Activated CD4-positive, alpha-beta T cell treated with anti-CD3 and anti-CD28 coated beads for 36 hours (primary cell): Measurements from ENCODE around the gene TRIP11. TPM values are rescaled to one million over a fixed set of nuclear protein-coding genes. Genes with fewer than 3 reads are reported as not detected.
"Not testable (repeated sequence)": the region's sequence is repeated elsewhere in the genome, so short reads cannot be mapped to it uniquely, and the experiment has no call there.

Experiments used
- ATAC-seq: fragments of 200-7000 bp; cut with Tn5 transposase; one replicate; pipeline ENCODE4 v1.10.0; 2021; ENCODE audit warnings: mild to moderate bottlenecking, moderate library complexity
- CTCF ChIA-PET: fragments of 350-600 bp; sonication (Branson Sonifier 250); formaldehyde crosslinking; loops from one replicate; lab custom pipeline; 2021; ENCODE audit warnings: antibody characterized with exemption; lab: Charles Lee
- POLR2A ChIA-PET: fragments of 350-600 bp; sonication (Branson Sonifier 250); formaldehyde crosslinking; loops from one replicate; lab custom pipeline; 2021; ENCODE audit warnings: antibody characterized with exemption, inconsistent platforms; lab: Charles Lee
- DNase-seq: peaks from one replicate; pipeline ENCODE4 v3.0.0-alpha.2; 2020
- H3K27ac Mint-ChIP-seq: one replicate; pipeline ENCODE4 v1.8.0; 2021; ENCODE audit warnings: mixed read lengths
- H3K27me3 Mint-ChIP-seq: one replicate; pipeline ENCODE4 v1.8.0; 2021; ENCODE audit warnings: mixed read lengths
- H3K36me3 Mint-ChIP-seq: one replicate; pipeline ENCODE4 v1.8.0; 2021; ENCODE audit warnings: low read depth, mixed read lengths
- H3K4me1 Mint-ChIP-seq: one replicate; pipeline ENCODE4 v1.8.0; 2021; ENCODE audit warnings: mixed read lengths
- H3K4me3 Mint-ChIP-seq: one replicate; pipeline ENCODE4 v1.8.0; 2021; ENCODE audit warnings: mild to moderate bottlenecking, moderate library complexity, mixed read lengths
- H3K9me3 Mint-ChIP-seq: one replicate; pipeline ENCODE4 v1.8.0; 2021; ENCODE audit warnings: low read depth, mixed read lengths
- intact Hi-C, 2 experiments: fragments of 100-400 bp; cut with DNase I in 1 of 2; cut with micrococcal nuclease in 1 of 2; formaldehyde crosslinking; loops; one replicate each; pipeline versions ENCODE4 v1.14.2 to v1.15.1; 2022 to 2024; cut with DNase I, micrococcal nuclease
- total RNA-seq, 2 experiments: library from RNA; stranded (reverse); gene quantifications; one replicate each; pipeline ENCODE4 v1.2.3, GENCODE V29; 2021

The TRIP11 gene
- 10 to 100 TPM; 35.7 to 41.0 TPM for total RNA-seq

DNA sequence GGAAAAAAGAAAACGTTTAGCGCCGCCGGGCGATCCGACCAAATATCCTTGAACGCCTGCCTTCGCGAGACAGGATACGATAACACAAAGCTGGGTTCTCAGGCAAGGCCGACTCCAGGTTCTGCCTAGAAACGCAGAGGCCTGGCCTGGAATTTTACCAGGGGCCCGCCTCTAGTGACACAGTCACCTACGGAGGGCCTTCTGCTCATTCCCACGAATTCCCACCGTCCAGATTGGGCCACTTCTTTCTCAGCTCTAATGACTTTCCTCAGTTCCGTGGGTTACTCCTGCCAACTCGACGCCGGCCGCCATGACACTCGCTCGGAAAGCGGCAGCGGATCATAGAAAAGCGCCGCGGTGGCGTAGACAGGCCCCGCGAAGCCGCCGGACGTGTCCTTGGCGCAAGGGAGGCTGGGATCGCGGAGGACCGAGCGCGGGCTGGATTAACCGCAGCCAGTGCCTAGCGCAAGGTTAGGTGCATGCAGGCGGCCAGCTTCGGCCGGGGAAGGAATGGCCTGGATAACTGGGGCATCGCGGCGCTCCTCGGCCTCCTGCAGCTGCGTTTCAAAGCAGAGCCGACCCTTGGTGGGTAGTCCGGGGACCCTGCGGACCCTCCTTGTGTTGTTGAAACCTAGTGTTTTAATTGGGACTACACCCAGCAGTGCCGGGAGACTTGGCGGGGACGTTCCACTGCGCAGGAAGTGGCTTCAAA lies at the start of gene TRIP11:
Gene TRIP11 (minus strand): TSS at position 341 of the 712 bp plus-strand sequence. CDS start 374 bp downstream, outside the sequence.
- intact Hi-C loops: loop anchor here (1.0 to 5.0 kb wide), 7 partner anchors 66 to 752 kb away; partner anchors contain the start of genes ATXN3 (in 2 of the 2), PPP4R3A (in 2 of the 2), CPSF2 (in 1 of the 2) and GOLGA5 (in 1 of the 2)
- ATAC-seq (peak; percentile 95), DNase-seq (peak; percentile 98)
- peak within 1 kb of the TSS; percentile 92 for H3K4me3 Mint-ChIP-seq
- no peaks in the 10 kb centered on the region for H3K27me3 Mint-ChIP-seq
- peaks cover 14% of the 10 kb centered on the region for H3K36me3 Mint-ChIP-seq
- H3K4me1 Mint-ChIP-seq: peaks cover 42% of the 10 kb centered on the region
- ChIA-PET POLR2A (interaction anchor here (0.6 to 1.9 kb wide), 5 partner anchors 35 to 1014 kb away, joined by 3 to 9 read pairs (median 3); partner anchors contain the start of genes ATXN3, CPSF2 and NDUFB1), CTCF (interaction anchor here (0.6 to 1.2 kb wide), 8 partner anchors 9 to 1099 kb away, joined by 3 to 5 read pairs (median 4); partner anchors contain the start of genes ATXN3, CPSF2 and NDUFB1)
- H3K27ac Mint-ChIP-seq: peak within 1 kb of the TSS; percentile 98
- H3K9me3 Mint-ChIP-seq: no peaks in the 10 kb centered on the region

DNA sequence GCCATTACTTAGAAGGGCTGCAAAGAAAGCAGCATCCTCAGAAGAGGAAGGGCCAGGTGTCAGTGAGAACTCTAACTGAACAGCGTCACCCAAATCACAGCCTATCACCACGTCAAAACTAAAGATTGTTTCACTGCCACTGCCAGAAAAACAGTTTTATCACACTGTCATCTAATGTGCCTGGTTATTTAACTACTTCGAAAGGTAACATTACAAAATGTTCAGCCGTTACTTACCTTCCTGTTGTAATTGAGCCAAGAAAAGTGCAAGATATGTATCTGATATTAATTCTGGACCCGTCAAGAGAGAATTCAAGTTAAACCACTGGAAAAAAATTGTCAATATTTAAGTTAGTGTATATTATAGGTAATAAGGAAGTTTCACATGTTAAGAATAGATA lies 48.6 kb upstream of the TRIP11 start:
- intact Hi-C loops: no loop called here
- POLR2A ChIA-PET: interaction anchor here (0.6 kb wide), 2 partner anchors 45 to 71 kb away, joined by 3 to 4 read pairs; no protein-coding TSS in a partner anchor
- ATAC-seq (no peak), DNase-seq (no peak)
- Mint-ChIP-seq H3K27me3 (no peaks in the 10 kb centered on the region), H3K36me3 (peaks cover 29% of the 10 kb centered on the region), H3K27ac (no peak overlapping the region), H3K9me3 (no peaks in the 10 kb centered on the region), H3K4me3 (no peak overlapping the region), H3K4me1 (no peaks in the 10 kb centered on the region)
- CTCF ChIA-PET: interaction anchor here (0.6 kb wide), 1 partner anchor 89 kb away, joined by 3 read pairs; no protein-coding TSS in a partner anchor

- DNase-seq (no peak), ATAC-seq (no peak)
- POLR2A ChIA-PET: no interaction called here
- no peaks in the 10 kb centered on the region for H3K9me3 Mint-ChIP-seq
- no peaks in the 10 kb centered on the region for H3K27me3 Mint-ChIP-seq
- no peak overlapping the region for H3K4me3 Mint-ChIP-seq
- H3K36me3 Mint-ChIP-seq: peaks cover 11% of the 10 kb centered on the region
- intact Hi-C loops: no loop called here
- CTCF ChIA-PET: interaction anchor here (1.6 kb wide), 1 partner anchor 12 kb away, joined by 4 read pairs; no protein-coding TSS in a partner anchor
- H3K4me1 Mint-ChIP-seq: no peaks in the 10 kb centered on the region
- H3K27ac Mint-ChIP-seq: peak overlapping the region; percentile 24
Measured at GRCh38 chr14:92074555-92074954, 34.7 kb upstream of the TRIP11 start.

- CTCF ChIA-PET: interaction anchor here (1.5 kb wide), 1 partner anchor 44 kb away, joined by 3 read pairs; no protein-coding TSS in a partner anchor
- no peaks in the 10 kb centered on the region for H3K36me3 Mint-ChIP-seq
- POLR2A ChIA-PET: no interaction called here
Measured at GRCh38 chr14:92058006-92058917, 18.4 kb upstream of the TRIP11 start.

GRCh38 chr14:92049781-92050180 lies 9.9 kb upstream of the TRIP11 start:
- POLR2A ChIA-PET: no interaction called here

More at GRCh38 chr14:92058006-92058917, 18.4 kb upstream of the TRIP11 start:
- DNase-seq (no peak), ATAC-seq (no peak)
- Mint-ChIP-seq H3K4me1 (no peaks in the 10 kb centered on the region), H3K27me3 (no peaks in the 10 kb centered on the region), H3K9me3 (no peaks in the 10 kb centered on the region), H3K4me3 (no peak overlapping the region), H3K27ac (no peak overlapping the region)
- intact Hi-C loops: no loop called here

DNA sequence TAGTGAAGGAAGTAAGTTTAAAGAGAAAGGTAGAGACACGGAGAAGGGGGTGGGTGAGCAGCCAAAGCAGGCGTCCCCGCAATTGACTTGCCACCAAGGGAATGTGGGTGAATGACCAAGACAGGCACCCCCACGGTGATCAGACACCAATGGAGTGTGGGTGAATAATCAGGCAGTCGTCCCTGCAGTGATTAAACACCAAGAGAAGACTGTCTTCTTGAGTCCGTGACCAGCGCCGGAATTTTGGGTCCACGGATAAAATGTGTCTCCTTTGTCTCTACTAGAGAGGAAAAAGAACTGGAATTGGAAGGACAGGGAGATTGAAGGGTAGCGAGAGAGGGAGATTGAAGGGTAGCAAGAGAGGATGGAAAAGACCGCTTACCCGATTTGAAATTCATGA lies 9.4 kb upstream of the TRIP11 start:
- H3K27ac Mint-ChIP-seq, ATAC-seq, H3K4me1 Mint-ChIP-seq, CTCF ChIA-PET, H3K27me3 Mint-ChIP-seq, intact Hi-C loops, DNase-seq, H3K4me3 Mint-ChIP-seq, H3K9me3 Mint-ChIP-seq, POLR2A ChIA-PET: not testable (repeated sequence)
- H3K36me3 Mint-ChIP-seq: peaks cover 19% of the 10 kb centered on the region

More at GRCh38 chr14:92049781-92050180, 9.9 kb upstream of the TRIP11 start:
- Mint-ChIP-seq H3K36me3 (peaks cover 19% of the 10 kb centered on the region), H3K9me3 (peaks cover 4% of the 10 kb centered on the region), H3K27me3 (no peaks in the 10 kb centered on the region), H3K27ac (no peak overlapping the region), H3K4me3 (no peak overlapping the region), H3K4me1 (no peaks in the 10 kb centered on the region)
- CTCF ChIA-PET: interaction anchor here (0.6 kb wide), 1 partner anchor 34 kb away, joined by 4 read pairs; no protein-coding TSS in a partner anchor
- DNase-seq (no peak), ATAC-seq (no peak)
- intact Hi-C loops: no loop called here

GRCh38 chr14:92045904-92046303 lies 6.0 kb upstream of the TRIP11 start:
- H3K27ac Mint-ChIP-seq, H3K4me1 Mint-ChIP-seq, H3K4me3 Mint-ChIP-seq, CTCF ChIA-PET, H3K9me3 Mint-ChIP-seq, H3K27me3 Mint-ChIP-seq, ATAC-seq, DNase-seq, intact Hi-C loops: not testable (repeated sequence)
- POLR2A ChIA-PET: interaction anchor here (0.6 kb wide), 1 partner anchor 10 kb away, joined by 7 read pairs; no protein-coding TSS in a partner anchor
- H3K36me3 Mint-ChIP-seq: peaks cover 19% of the 10 kb centered on the region

DNA sequence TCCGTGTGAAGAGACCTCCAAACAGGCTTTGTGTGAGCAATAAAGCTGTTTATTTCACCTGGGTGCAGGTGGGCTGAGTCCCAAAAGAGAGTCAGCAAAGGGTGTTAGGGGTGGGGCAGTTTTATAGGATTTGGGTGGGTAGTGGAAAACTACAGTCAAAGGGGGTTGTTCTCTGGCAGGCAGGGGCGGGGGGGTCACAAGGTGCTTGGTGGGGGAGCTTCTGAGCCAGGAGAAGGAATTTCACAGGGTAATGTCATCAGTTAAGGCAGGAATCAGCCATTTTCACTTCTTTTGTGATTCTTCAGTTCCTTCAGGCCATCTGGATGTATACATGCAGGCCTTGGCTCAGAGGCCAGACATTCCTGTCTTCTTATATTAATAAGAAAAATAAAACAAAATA lies 1.9 kb upstream of the TRIP11 start:
- DNase-seq, ATAC-seq, H3K27me3 Mint-ChIP-seq, H3K36me3 Mint-ChIP-seq, CTCF ChIA-PET, H3K9me3 Mint-ChIP-seq: not testable (repeated sequence)
- Mint-ChIP-seq H3K4me1 (peaks cover 31% of the 10 kb centered on the region), H3K4me3 (peak overlapping the region; percentile 20), H3K27ac (peak overlapping the region; percentile 27)
- POLR2A ChIA-PET: interaction anchor here (0.7 kb wide), 1 partner anchor 65 kb away, joined by 3 read pairs; no protein-coding TSS in a partner anchor
- intact Hi-C loops: loop anchor here in 1 of 2 experiments (5.0 kb wide), 1 partner anchor 751 kb away; the partner anchor contains the start of gene GOLGA5

GRCh38 chr14:92041203-92041602 lies 1.3 kb upstream of the TRIP11 start:
- no peaks in the 10 kb centered on the region for H3K9me3 Mint-ChIP-seq
- H3K27ac Mint-ChIP-seq: peak overlapping the region; percentile 98
- ATAC-seq: no peak
- H3K27me3 Mint-ChIP-seq: no peaks in the 10 kb centered on the region
- H3K36me3 Mint-ChIP-seq: peaks cover 10% of the 10 kb centered on the region
- ChIA-PET POLR2A (no interaction called here), CTCF (interaction anchor here (0.8 to 1.0 kb wide), 2 partner anchors 64 to 65 kb away, joined by 3 to 4 read pairs; partner anchors contain the start of gene ATXN3)
- no peak for DNase-seq
- peak overlapping the region; percentile 92 for H3K4me3 Mint-ChIP-seq
- H3K4me1 Mint-ChIP-seq: peaks cover 36% of the 10 kb centered on the region
- intact Hi-C loops: loop anchor here in 1 of 2 experiments (5.0 kb wide), 1 partner anchor 751 kb away; the partner anchor contains the start of gene GOLGA5

GRCh38 chr14:92040431-92041051 lies 682 bp upstream of the TRIP11 start:
- Mint-ChIP-seq H3K27ac (peak overlapping the region; percentile 98), H3K4me1 (peaks cover 42% of the 10 kb centered on the region), H3K4me3 (peak overlapping the region; percentile 92), H3K9me3 (no peaks in the 10 kb centered on the region), H3K36me3 (peaks cover 12% of the 10 kb centered on the region), H3K27me3 (no peaks in the 10 kb centered on the region)
- ATAC-seq (peak; percentile 25), DNase-seq (peak; percentile 29)
- ChIA-PET POLR2A (interaction anchor here (0.6 to 1.9 kb wide), 6 partner anchors 10 to 1081 kb away, joined by 3 to 9 read pairs (median 4); partner anchors contain the start of genes ATXN3, CPSF2 and NDUFB1), CTCF (interaction anchor here (0.6 to 1.2 kb wide), 7 partner anchors 9 to 1099 kb away, joined by 3 to 5 read pairs (median 3); partner anchors contain the start of genes ATXN3, CPSF2 and NDUFB1)
- intact Hi-C loops: loop anchor here (1.0 to 5.0 kb wide), 4 partner anchors 66 to 752 kb away; partner anchors contain the start of genes ATXN3 (in 2 of the 2), CPSF2 (in 1 of the 2), GOLGA5 (in 1 of the 2) and NDUFB1 (in 1 of the 2)
